ENCODE measurements around the gene CEACAM6.

- TF ChIP-seq, protein P1, sequence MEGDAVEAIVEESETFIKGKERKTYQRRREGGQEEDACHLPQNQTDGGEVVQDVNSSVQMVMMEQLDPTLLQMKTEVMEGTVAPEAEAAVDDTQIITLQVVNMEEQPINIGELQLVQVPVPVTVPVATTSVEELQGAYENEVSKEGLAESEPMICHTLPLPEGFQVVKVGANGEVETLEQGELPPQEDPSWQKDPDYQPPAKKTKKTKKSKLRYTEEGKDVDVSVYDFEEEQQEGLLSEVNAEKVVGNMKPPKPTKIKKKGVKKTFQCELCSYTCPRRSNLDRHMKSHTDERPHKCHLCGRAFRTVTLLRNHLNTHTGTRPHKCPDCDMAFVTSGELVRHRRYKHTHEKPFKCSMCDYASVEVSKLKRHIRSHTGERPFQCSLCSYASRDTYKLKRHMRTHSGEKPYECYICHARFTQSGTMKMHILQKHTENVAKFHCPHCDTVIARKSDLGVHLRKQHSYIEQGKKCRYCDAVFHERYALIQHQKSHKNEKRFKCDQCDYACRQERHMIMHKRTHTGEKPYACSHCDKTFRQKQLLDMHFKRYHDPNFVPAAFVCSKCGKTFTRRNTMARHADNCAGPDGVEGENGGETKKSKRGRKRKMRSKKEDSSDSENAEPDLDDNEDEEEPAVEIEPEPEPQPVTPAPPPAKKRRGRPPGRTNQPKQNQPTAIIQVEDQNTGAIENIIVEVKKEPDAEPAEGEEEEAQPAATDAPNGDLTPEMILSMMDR (IDR thresholded peaks at IDR 0.05) = no peak
- TF ChIP-seq EP300 (IDR thresholded peaks at IDR 0.05) = no peak
These were observed 3.5 kb downstream of the CEACAM6 start for GRCh38 chr19:41758846-41759245.

Measured in tibial nerve (tissue), 4 donors.